PC-3 (cell line): ENCODE measurements around the gene AHDC1. TPM values are rescaled to one million over a fixed set of nuclear protein-coding genes. Genes with fewer than 3 reads are reported as not detected.
A peak's percentile ranks its signal among the peaks of the same experiment; 100 is the strongest.

Experiments used
- ATAC-seq: fragments of 200-7000 bp; cut with Tn5 transposase; 2 replicates; pipeline ENCODE4 v1.9.1; 2020; ENCODE audit warnings: mild to moderate bottlenecking, moderate library complexity
- BruUV-seq: library from RNA; stranded (reverse); fragments of 400-500 nt; replicated peaks from 2 replicates; lab custom pipeline; 2021; lab: Mats Ljungman, UMichigan
- CTCF ChIA-PET: fragments of 300-600 bp; sonication (Branson Sonifier 250); formaldehyde crosslinking; loops from one replicate; lab custom pipeline; 2022; ENCODE audit warnings: antibody characterized with exemption; lab: Charles Lee
- POLR2A ChIA-PET: fragments of 300-600 bp; sonication (Branson Sonifier 250); formaldehyde crosslinking; loops from one replicate; lab custom pipeline; 2022; ENCODE audit warnings: antibody characterized with exemption; ENCODE audit not compliant: unreplicated experiment; lab: Charles Lee
- DNase-seq: peaks from one replicate; pipeline ENCODE4 v3.0.0-alpha.2; 2015
- H2AFZ ChIP-seq: fragments of 300-600 bp; sonication (generic); 2 replicates; pipeline ENCODE4 v1.6.0; 2016; ENCODE audit warnings: antibody characterized with exemption, low read length
- H3F3A ChIP-seq: fragments of 300-600 bp; sonication (generic); one replicate; pipeline ENCODE4 v1.6.0; 2017; ENCODE audit warnings: antibody characterized with exemption, low read length, control low read depth, mild to moderate bottlenecking; ENCODE audit not compliant: unreplicated experiment
- H3K27ac ChIP-seq: fragments of 300-600 bp; sonication (generic); 2 replicates; pipeline ENCODE4 v1.5.1; 2016; ENCODE audit warnings: mild to moderate bottlenecking, low read length
- H3K27me3 ChIP-seq: fragments of 300-600 bp; sonication (generic); 2 replicates; pipeline ENCODE4 v1.6.1; 2016; ENCODE audit warnings: low read length, mixed read lengths
- H3K36me3 ChIP-seq: fragments of 300-600 bp; sonication (generic); 2 replicates; pipeline ENCODE4 v1.6.1; 2016; ENCODE audit warnings: low read depth, mixed run types, low read length, mixed read lengths
- H3K4me1 ChIP-seq: fragments of 300-600 bp; sonication (generic); 2 replicates; pipeline ENCODE4 v1.5.1; 2016; ENCODE audit warnings: low read length; ENCODE audit not compliant: insufficient read depth
- H3K4me2 ChIP-seq: fragments of 300-600 bp; sonication (generic); 2 replicates; pipeline ENCODE4 v1.6.0; 2016; ENCODE audit warnings: low read length
- H3K4me3 ChIP-seq: fragments of 300-600 bp; sonication (generic); 2 replicates; pipeline ENCODE4 v1.5.1; 2016; ENCODE audit warnings: mild to moderate bottlenecking, low read length, mixed read lengths
- H3K79me2 ChIP-seq: fragments of 300-600 bp; sonication (generic); 2 replicates; pipeline ENCODE4 v1.6.1; 2017; ENCODE audit warnings: low read length, mixed read lengths
- H3K9ac ChIP-seq: fragments of 300-600 bp; sonication (generic); 2 replicates; pipeline ENCODE4 v1.6.0; 2016; ENCODE audit warnings: mild to moderate bottlenecking, low read length
- H3K9me2 ChIP-seq: fragments of 300-600 bp; sonication (generic); replicated peaks from 2 replicates; pipeline ENCODE4 v1.6.1; 2016; ENCODE audit warnings: mixed run types, low read length, mixed read lengths
- H3K9me3 ChIP-seq: fragments of 300-600 bp; sonication (generic); 2 replicates; pipeline ENCODE4 v1.6.1; 2016; ENCODE audit warnings: low read length, mixed read lengths
- H4K20me1 ChIP-seq: fragments of 300-600 bp; sonication (generic); 2 replicates; pipeline ENCODE4 v1.6.1; 2016; ENCODE audit warnings: low read length, mixed read lengths
- EZH2 ChIP-seq: fragments of 300-600 bp; sonication (generic); IDR thresholded peaks from one replicate; pipeline ENCODE4 v1.6.1; 2017; ENCODE audit warnings: antibody characterized with exemption, mild to moderate bottlenecking, low read length; ENCODE audit not compliant: unreplicated experiment
- EZH2phosphoT487 ChIP-seq: fragments of 300-600 bp; sonication (generic); IDR thresholded peaks from 2 replicates; pipeline ENCODE4 v1.6.1; 2018; ENCODE audit warnings: mild to moderate bottlenecking, antibody characterized with exemption, low read length, borderline replicate concordance
- intact Hi-C: fragments of 100-400 bp; cut with micrococcal nuclease; formaldehyde crosslinking; loops from 2 replicates; pipeline ENCODE4 v1.9.0; 2023
- total RNA-seq: library from RNA; depleted of rRNA; stranded (reverse); fragments of >200 nt; gene quantifications from 2 replicates; pipeline ENCODE4 v1.2.3, GENCODE V29; 2014
- TF ChIP-seq, protein P1 (sequence below): fragments of 300-600 bp; sonication (generic); conservative IDR thresholded peaks from 2 replicates; pipeline ENCODE4 v1.5.1; 2017; ENCODE audit warnings: antibody characterized with exemption, low read depth, mild to moderate bottlenecking, low read length

Gene AHDC1
- total RNA-seq, 1 experiment from 2014 or later: 15.2 TPM

DNA sequence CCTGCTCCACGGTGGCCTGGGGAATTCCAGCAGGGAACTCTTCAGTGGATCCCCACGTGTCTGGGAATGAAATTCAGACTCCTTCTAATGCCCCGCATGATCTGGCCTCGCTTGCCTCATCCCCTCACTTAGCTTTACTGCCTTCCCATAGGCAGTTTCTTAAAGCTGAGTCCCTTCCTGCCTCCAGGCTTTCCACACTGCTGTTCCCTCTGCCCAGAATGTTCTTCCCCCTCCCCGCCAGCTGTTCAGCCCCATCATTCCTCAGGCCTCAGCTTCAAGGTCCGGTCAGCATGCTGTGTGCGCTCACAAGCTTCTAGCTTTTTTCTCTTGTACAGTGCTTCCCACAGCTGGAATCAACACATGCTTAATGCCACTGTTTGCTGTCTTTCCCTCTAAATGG lies 59.1 kb downstream of the AHDC1 start:
- Histone ChIP-seq H3K9me3 (no peaks in the 10 kb centered on the region), H3F3A (peaks cover 6% of the 10 kb centered on the region), H3K79me2 (peaks cover 36% of the 10 kb centered on the region), H3K9ac (0 out of 2 replicates have a peak overlapping the region, but pooled peaks have one; percentile 88), H3K4me1 (peaks cover 49% of the 10 kb centered on the region), H3K9me2 (no peaks in the 10 kb centered on the region), H4K20me1 (no peaks in the 10 kb centered on the region), H3K4me3 (no peak overlapping the region), H3K27me3 (no peaks in the 10 kb centered on the region), H3K27ac (peak overlapping the region; percentile 100), H2AFZ (no peak overlapping the region), H3K36me3 (peaks cover 8% of the 10 kb centered on the region; the same call in 1 of the 2 replicates), H3K4me2 (no peak overlapping the region)
- intact Hi-C loops: no loop called here
- TF ChIP-seq EZH2phosphoT487: no peak
- TF ChIP-seq, protein P1, sequence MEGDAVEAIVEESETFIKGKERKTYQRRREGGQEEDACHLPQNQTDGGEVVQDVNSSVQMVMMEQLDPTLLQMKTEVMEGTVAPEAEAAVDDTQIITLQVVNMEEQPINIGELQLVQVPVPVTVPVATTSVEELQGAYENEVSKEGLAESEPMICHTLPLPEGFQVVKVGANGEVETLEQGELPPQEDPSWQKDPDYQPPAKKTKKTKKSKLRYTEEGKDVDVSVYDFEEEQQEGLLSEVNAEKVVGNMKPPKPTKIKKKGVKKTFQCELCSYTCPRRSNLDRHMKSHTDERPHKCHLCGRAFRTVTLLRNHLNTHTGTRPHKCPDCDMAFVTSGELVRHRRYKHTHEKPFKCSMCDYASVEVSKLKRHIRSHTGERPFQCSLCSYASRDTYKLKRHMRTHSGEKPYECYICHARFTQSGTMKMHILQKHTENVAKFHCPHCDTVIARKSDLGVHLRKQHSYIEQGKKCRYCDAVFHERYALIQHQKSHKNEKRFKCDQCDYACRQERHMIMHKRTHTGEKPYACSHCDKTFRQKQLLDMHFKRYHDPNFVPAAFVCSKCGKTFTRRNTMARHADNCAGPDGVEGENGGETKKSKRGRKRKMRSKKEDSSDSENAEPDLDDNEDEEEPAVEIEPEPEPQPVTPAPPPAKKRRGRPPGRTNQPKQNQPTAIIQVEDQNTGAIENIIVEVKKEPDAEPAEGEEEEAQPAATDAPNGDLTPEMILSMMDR: no peak
- TF ChIP-seq EZH2: no peak
- ChIA-PET POLR2A (no interaction called here), CTCF (no interaction called here)
- ATAC-seq (no peak), DNase-seq (no peak)
- BruUV-seq: no TSS peak

DNA sequence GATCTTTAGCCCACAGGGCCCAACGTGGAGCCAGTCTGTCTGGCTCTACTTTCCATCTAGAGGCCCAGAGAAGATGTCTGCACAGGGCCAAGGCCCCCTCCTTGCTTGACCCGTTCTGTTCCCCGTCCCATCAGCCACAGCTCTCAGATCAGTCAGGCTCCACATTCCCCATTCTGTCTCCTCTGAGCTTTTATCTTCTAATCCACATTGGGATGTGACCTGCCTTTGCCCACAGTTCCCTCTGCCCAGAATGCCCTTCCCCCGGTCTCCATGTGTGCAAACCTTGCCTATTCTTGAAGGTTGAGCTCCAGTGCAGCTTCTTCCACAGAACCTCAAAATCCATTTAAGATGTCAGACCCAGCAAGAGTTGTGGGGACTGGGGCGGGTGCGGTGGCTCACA lies 60.7 kb downstream of the AHDC1 start:
- Histone ChIP-seq H3K36me3 (peaks cover 8% of the 10 kb centered on the region; the same call in 1 of the 2 replicates), H3F3A (peaks cover 20% of the 10 kb centered on the region), H2AFZ (no peak overlapping the region), H3K4me3 (no peak overlapping the region), H3K4me2 (peak overlapping the region; percentile 36; the same call in 1 of the 2 replicates), H4K20me1 (no peaks in the 10 kb centered on the region), H3K9ac (peak overlapping the region; percentile 88), H3K9me3 (no peaks in the 10 kb centered on the region), H3K27ac (peak overlapping the region; percentile 100), H3K9me2 (no peaks in the 10 kb centered on the region), H3K4me1 (peaks cover 64% of the 10 kb centered on the region), H3K27me3 (no peaks in the 10 kb centered on the region), H3K79me2 (peaks cover 36% of the 10 kb centered on the region)
- CTCF ChIA-PET: no interaction called here
- TF ChIP-seq, protein P1: no peak
- TF ChIP-seq EZH2 (no peak), EZH2phosphoT487 (no peak)
- POLR2A ChIA-PET: no interaction called here
- intact Hi-C loops: no loop called here
- no TSS peak for BruUV-seq
- ATAC-seq (no peak), DNase-seq (no peak)

DNA sequence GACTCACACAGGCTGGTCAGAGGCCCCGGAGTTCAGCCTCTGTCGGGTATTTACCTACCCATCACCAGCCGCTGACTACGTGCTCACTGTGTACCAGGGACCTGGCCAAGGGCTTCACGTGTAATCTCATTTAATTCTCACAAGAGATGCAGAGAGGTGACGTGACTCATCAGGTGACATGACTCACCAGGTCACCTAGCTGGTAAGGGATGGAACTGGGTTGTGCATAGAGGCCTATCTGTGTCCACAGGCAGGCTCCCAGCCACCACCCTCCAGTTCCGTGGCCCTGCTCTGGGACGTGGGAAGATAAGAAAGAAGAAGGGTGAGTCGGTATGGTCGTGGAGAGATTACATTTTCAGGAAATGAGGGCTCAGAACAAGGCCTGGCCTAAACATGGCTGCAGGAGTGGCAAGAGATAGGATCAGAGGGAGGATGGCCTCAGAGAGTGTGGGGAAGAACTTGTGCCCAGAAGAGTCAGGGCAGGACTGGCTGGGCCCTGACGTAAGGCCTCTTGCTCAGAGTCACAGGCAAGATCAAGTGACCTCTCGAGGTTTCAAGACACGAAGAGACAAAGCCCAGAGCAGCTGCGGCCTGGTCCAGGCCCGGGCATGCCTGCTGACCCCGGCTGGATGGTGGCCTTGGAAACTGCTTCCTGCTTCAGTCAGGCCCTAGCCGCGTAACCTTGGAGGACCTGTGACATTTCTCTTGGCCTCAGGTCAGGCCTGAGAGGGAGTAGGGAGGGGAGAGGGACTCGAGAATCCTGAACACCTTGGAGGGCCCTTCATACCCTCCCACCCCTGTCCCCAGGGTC lies 61.3 kb downstream of the AHDC1 start:
- Histone ChIP-seq H4K20me1 (no peaks in the 10 kb centered on the region), H3K4me1 (peaks cover 70% of the 10 kb centered on the region), H3K4me3 (no peak overlapping the region), H3K9me2 (no peaks in the 10 kb centered on the region), H3K27me3 (no peaks in the 10 kb centered on the region), H3K79me2 (peaks cover 39% of the 10 kb centered on the region), H3K36me3 (peaks cover 6% of the 10 kb centered on the region; the same call in 1 of the 2 replicates), H2AFZ (no peak overlapping the region), H3F3A (peaks cover 21% of the 10 kb centered on the region), H3K9me3 (no peaks in the 10 kb centered on the region), H3K27ac (peak overlapping the region; percentile 100), H3K9ac (peak overlapping the region; percentile 93), H3K4me2 (peak overlapping the region; percentile 36)
- peak; percentile 74 for ATAC-seq
- TF ChIP-seq, protein P1: no peak
- TF ChIP-seq EZH2 (no peak), EZH2phosphoT487 (no peak)
- intact Hi-C loops: no loop called here
- POLR2A ChIA-PET: no interaction called here
- peak; percentile 99 for DNase-seq
- CTCF ChIA-PET: no interaction called here
- TSS peak; percentile 61 for BruUV-seq
